RKO (cell line): ENCODE data around the gene ADAM21.
A peak's percentile ranks its signal among the peaks of the same experiment; 100 is the strongest.
"Not testable (repeated sequence)": the region's sequence is repeated elsewhere in the genome, so short reads cannot be mapped to it uniquely, and the experiment has no call there.

Experiments used
- DNase-seq: peaks from one replicate; pipeline ENCODE4 v3.0.0-alpha.2; 2016; ENCODE audit warnings: low spot score

The ADAM21 gene

DNA sequence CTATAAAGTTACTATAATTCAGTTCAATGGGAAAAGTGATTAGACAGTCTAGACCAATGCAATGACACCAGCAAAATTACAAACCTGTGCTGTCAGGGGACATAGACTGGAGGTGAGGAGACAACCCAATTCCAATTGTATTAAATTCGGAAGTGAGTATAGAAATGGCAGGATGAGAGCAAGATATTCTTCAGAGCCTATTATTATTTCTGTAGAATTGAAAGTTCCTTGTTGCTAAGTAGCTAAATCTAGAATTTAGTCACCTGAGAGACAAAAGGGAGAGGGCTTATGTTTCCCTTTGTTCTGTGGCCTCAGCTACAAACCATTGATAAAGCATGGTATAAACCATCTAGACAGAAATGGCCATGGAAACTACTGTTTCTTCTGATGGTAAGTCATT is at the start of gene ADAM21:
TSS of gene ADAM21 (plus strand) at position 301 of the 400 bp plus-strand sequence. CDS start 5,326 bp downstream, outside the sequence.
- no peak for DNase-seq

DNA sequence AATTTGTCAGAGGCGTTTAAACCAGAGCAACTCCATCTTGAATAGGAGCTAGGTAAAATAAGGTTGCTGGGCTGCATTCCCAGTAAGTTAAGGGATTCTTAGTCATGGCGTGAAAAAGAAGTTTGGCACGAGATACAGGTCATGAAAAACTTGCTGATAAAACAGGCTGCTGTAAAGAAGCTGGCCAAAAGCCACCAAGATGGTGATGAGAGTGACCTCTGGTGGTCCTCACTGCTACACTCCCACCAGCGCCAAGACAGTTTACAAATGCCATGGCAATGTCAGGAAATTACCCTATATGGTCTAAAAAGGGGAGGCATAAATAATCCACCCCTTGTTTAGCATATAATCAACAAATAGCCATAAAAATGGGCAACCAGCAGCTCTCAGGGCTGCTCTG is 48.6 kb upstream of the ADAM21 start:
- DNase-seq: not testable (repeated sequence)

DNA sequence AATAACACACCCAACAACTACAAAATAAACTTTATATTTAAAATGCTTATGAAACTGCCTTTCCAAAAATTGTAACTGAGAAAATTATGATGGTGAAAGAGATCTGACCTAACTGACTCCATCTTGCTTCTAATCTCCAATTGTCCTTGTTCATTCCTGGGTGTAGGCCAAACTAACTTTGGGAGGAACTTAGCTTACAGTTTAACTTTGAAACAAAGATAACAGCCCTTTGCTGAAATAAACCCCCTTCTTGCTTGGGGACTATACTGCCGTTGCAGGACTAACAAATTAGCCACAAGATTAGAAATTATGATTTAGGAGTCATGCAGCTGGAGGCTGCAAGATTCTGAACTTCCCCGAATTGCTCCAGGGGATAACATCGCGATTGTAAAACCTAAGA is 45.8 kb upstream of the ADAM21 start:
- DNase-seq: not testable (repeated sequence)

GRCh38 chr14:70407621-70408020 is 44.4 kb upstream of the ADAM21 start:
- DNase-seq: no peak

- DNase-seq: no peak
Measured at GRCh38 chr14:70415788-70416187, 36.2 kb upstream of the ADAM21 start.

DNA sequence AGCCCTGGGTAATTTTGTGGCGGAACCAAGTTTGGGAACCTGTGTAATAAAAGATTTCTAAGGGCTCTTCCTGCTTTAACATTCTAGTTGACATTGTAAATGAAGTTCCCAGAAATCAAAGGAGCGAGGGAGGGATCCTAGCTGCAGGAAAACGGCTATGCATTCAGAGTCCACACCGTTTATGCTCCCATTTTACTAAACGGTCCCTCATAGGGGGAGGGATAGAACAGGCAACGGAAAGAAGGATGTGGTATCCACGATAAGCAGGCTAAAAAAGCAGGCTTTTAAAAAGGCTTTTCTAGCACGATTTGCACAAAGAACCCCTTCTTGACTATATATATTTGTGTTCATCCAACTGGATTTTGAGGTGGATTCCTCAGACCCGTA is 35.6 kb upstream of the ADAM21 start:
- DNase-seq: peak; percentile 28

DNA sequence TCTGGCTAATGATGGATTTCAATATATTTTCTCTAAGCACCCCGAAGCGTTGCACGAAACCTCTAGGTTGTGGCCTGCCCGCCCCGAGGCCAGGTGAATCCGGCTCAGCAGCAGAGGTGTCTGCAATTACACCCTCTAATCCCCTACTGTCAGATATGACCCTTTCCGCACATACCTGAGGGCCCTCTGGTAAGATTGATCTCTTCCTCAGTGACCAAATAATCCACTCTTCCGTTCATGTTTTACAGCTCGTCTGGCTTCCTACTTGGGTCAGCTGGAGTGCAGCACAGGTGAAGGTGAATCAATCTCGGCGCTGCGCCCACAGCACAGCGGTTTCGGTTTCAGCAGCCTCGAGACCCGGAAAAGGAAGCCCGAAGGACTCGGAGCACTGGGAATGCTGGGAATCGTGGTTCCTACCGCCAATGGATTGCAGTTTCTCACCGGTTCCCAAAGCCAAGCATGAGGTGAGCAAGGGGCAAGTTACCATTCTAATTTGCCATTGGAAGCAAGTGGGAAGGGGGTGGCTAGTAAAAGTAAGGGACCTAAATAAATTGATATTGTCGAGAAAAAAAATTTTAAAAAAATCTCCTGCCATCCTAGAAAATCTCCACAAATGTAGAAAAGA is 35.1 kb upstream of the ADAM21 start, which contains the start of gene SYNJ2BP:
TSS of gene SYNJ2BP (minus strand) at position 366 of the 625 bp plus-strand sequence. CDS start at position 239, 127 bp downstream.
- peak; percentile 86 for DNase-seq

DNA sequence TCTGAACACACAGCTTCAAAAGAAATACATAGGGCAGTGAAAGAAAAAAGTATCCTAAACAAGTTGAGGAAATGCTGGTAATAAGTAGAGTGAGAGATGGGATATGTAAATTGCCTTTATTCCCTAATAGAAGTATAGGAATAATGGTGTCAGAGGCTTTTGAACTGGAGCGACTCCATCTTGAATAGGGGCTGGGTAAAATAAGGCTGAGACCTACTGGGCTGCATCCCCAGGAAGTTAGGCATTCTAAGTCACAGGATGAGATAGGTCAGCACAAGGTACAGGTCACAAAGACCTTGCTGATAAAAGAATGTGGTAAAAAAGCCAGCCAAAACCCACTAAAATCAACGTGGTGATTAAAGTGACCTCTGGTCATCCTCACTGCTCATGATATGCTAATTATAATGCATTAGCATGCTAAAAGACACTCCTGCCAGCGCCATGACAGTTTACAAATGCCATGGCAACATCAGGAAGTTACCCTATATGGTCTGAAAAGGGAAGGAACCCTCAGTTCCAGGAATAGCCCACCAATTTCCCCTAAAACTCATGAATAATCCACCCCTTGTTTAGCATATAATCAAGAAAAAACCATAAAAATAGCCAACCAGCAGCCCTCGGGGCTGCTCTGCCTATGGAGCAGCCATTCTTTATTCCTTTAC is 32.6 kb upstream of the ADAM21 start:
- not testable (repeated sequence) for DNase-seq

DNA sequence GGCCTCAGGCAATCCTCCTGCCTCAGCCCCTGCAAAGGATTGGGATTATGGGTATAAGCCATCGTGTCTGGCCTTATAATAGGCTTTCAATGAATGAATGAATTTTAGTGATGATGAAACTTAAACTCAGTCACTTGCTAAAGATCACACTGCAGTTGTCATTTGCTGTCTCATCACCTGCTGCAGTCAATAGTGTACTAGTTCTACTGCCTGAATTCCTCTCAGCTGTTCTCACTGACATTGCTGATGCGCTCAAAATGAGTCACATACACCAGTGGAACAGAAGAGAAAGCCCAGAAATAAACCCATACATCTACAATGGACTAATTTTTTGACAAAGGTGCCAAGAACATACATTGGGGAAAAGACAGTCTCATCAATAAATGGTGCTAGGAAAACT is 29.4 kb upstream of the ADAM21 start:
- DNase-seq: no peak

GRCh38 chr14:70425354-70425753 is 26.6 kb upstream of the ADAM21 start:
- DNase-seq: no peak

GRCh38 chr14:70426555-70426954 is 25.4 kb upstream of the ADAM21 start:
- DNase-seq: not testable (repeated sequence)

GRCh38 chr14:70436867-70437266 is 15.1 kb upstream of the ADAM21 start:
- DNase-seq: no peak

DNA sequence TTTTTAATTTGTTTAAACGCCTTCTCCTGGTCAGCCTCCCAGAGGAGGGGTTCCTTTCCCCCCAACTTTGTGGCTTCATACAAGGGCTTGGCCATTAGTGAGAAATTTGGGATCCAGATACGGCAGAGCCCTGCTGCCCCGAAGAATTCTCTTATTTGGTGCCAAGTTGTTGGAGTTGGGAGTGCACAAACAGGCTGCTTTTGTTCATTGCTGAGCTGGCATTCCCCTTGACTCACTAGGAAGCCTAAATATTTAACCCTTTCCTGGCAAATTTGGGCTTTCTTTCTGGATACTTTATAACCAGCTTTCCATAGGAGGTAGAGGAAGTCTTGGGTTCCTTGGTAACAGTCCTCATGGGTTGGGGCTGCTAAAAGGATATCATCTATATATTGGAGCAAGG is 10.3 kb upstream of the ADAM21 start:
- no peak for DNase-seq

DNA sequence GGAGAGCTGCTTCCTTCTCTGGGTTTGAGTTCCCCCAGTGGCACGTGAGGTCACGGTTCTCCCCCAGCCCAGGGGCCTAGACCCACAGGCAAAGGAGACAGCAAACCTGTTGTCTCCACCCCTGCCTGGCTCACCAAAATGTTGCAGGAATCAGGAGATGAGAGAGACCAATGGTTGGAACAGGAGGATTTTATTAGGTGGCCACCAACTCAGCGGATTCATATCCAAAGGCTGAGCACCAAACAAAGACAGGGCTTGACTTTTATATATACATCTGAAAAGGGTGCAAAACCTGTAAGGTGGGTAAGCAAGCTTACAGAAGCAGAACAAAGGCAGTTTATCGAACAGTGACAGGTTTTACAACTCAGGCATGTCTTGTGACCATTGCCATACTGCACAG is 9.2 kb upstream of the ADAM21 start:
- DNase-seq: no peak

DNA sequence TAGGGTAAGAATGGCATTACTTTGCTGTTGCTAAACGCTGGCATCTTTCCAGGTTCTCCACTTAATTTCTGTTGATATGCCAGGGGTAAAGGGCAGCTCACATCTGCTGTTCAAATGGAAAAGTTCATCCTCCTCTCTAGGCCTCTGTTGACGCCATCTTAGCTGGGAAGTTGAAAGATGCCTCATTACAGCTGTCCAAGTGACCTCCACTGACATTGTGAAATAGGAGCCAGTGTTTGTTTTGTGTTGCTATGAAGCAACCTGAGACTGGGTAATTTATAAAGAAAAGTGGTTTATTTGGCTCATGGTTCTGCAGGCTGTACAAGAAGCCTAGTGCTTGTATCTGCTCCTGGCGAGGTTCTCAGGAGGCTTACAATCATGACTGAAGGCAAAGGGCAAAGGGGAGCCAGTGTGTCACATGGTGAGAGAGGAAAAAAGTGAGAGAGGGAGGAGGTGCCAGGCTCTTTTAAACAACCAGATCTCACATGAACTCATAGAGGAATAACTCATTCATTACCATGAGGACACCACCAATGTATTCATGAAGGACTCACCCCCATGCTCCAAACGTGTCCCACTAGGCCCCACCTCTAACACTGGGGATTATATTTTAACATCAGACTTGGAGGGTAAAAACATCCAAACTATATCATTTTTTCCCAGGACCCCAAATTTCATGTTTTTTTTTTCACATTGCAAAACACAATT is 3.2 kb upstream of the ADAM21 start:
- DNase-seq: no peak

- no peak for DNase-seq
Measured at GRCh38 chr14:70454731-70455130, 2.8 kb downstream of the ADAM21 start.

- no peak for DNase-seq
Measured at GRCh38 chr14:70468731-70469130, 16.8 kb downstream of the ADAM21 start.

- not testable (repeated sequence) for DNase-seq
Measured at GRCh38 chr14:70470863-70471563, 19.0 kb downstream of the ADAM21 start.

- no peak for DNase-seq
Measured at GRCh38 chr14:70472253-70473159, 20.5 kb downstream of the ADAM21 start.

DNA sequence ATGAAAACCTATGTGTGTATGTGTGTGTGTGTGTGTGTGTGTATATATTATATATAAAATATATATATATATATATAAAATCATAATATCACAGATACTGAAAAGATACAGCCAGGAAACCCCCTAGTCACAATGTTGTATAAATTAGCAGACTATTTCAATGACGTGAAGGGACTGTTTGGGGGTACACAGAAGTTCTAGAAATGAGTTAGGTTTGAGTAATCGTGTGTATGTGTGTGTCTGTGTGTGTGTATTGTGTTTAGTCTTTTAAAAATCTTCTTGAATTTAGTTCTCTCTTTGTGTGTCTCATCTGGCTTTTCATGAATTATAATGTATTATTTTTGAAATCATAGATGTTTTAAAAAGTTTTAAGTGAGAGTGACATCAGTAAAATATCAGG is 21.9 kb downstream of the ADAM21 start:
- DNase-seq: no peak

DNA sequence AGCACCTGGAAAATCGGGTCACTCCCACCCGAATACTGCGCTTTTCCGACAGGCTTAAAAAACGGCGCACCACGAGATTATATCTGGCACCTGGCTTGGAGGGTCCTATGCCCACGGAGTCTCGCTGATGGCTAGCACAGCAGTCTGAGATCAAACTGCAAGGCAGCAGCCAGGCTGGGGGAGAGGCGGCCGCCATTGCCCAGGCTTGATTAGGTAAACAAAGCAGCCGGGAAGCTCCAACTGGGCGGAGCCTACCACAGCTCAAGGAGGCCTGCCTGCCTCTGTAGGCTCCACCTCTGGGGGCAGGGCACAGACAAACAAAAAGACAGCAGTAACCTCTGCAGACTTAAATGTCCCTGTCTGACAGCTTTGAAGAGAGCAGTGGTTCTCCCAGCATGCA is 23.5 kb downstream of the ADAM21 start:
- DNase-seq: not testable (repeated sequence)
